ENCODE results near the gene POSTN. TPM values are rescaled to one million over a fixed set of nuclear protein-coding genes. Genes with fewer than 3 reads are reported as not detected.
"Not testable (repeated sequence)": the region's sequence is repeated elsewhere in the genome, so short reads cannot be mapped to it uniquely, and the experiment has no call there.

Gene POSTN
- total RNA-seq, 1 donor: 390 TPM

DNA sequence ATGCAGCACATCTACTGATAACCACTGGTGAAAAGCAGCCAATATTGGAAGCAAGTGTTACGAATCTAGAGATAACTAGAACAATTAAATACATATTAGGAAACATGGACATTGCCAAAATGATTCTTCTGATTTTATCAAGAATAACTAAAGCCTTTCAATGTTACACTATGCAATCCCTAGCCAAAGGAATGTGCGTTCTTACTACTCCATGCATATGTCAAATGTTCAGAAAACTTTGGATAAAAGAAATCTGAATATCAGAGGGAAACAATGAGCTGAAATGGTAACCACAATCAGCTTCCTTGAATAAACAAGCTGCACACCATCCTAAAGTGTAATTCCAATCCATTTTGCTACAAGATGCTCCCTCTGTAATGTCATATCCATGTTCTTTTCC lies 951 bp upstream of the POSTN start:
- TF ChIP-seq, protein P1, sequence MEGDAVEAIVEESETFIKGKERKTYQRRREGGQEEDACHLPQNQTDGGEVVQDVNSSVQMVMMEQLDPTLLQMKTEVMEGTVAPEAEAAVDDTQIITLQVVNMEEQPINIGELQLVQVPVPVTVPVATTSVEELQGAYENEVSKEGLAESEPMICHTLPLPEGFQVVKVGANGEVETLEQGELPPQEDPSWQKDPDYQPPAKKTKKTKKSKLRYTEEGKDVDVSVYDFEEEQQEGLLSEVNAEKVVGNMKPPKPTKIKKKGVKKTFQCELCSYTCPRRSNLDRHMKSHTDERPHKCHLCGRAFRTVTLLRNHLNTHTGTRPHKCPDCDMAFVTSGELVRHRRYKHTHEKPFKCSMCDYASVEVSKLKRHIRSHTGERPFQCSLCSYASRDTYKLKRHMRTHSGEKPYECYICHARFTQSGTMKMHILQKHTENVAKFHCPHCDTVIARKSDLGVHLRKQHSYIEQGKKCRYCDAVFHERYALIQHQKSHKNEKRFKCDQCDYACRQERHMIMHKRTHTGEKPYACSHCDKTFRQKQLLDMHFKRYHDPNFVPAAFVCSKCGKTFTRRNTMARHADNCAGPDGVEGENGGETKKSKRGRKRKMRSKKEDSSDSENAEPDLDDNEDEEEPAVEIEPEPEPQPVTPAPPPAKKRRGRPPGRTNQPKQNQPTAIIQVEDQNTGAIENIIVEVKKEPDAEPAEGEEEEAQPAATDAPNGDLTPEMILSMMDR (IDR thresholded peaks at IDR 0.05; ENCODE audit: insufficient read depth, low read depth, low read length): no peak
- H3K4me3 ChIP-seq (ENCODE audit: low read depth, low read length): no peak overlapping the region
- no peak for DNase-seq (ENCODE audit: low read depth)

DNA sequence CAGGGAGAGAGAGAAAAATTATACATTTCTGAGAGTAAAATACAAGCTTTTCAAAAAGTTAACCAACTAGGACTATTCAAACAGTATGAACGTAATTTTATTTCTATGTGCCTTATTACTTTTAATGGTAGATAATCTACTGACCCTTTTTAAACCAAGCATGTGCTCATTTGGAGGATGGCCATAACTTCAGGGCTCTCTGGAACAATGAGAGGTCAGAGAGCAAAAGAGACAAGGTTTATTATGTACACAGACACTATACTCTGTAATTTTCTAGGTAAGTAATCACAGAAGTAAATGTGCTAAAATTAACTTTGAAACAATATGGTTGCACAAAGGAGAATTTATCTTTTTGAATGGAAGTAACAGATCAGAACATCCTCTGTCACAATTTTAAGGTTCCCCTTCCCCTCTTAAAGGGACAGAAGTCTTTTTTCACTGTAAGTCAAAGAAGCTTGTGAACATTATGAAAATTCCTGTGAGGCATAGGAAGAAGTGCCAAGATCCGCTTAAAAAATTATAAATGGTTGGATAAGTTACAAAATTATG lies 1.0 kb downstream of the POSTN start:
- H3K4me3 ChIP-seq (ENCODE audit: low read depth, low read length): peak overlapping the region; percentile 42
- TF ChIP-seq, protein P1 (IDR thresholded peaks at IDR 0.05; ENCODE audit: insufficient read depth, low read depth, low read length): no peak
- no peak for DNase-seq (ENCODE audit: low read depth)

DNA sequence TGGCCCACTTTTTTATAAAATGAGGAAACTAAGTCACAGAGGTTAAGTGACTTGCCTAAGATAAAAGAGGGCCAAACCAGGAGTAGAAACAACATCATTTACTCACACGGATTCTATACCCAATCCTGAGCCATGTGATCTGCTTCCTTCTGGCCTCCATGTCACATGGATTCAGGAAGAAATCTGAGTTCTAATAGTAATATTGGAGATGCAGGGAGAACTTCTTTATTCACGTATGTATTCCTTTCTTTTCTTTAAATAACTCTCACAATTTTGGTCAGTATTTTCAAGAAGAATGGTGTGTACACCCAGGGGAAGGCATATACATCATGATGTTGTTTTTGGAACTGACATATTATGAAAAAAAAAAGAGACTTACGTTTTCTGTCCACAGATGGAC lies 1.8 kb downstream of the POSTN start:
- H3K4me3 ChIP-seq (ENCODE audit: low read depth, low read length): peak overlapping the region; percentile 42
- TF ChIP-seq, protein P1 (IDR thresholded peaks at IDR 0.05; ENCODE audit: insufficient read depth, low read depth, low read length): no peak
- no peak for DNase-seq (ENCODE audit: low read depth)

DNA sequence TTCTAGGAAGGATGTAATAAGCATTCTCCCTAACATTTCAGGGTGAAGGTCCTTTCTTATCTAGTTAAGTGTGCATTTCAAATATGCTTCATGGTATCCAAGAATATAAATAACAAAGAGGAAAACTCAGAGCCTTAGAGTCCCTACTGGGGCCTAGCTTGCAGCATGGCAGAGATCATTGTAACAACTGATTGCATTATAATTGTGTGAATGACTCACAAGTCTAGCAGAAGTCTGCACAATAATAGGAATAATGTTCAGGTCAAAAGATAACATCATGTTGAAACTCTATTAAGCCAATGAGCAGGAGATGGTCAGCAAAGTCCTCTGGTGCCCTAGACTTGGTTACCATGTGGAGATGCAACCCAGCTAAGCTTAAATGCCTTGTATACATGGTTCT lies 3.4 kb downstream of the POSTN start:
- peak; percentile 30 for DNase-seq (ENCODE audit: low read depth)
- no peak overlapping the region for H3K4me3 ChIP-seq (ENCODE audit: low read depth, low read length)

DNA sequence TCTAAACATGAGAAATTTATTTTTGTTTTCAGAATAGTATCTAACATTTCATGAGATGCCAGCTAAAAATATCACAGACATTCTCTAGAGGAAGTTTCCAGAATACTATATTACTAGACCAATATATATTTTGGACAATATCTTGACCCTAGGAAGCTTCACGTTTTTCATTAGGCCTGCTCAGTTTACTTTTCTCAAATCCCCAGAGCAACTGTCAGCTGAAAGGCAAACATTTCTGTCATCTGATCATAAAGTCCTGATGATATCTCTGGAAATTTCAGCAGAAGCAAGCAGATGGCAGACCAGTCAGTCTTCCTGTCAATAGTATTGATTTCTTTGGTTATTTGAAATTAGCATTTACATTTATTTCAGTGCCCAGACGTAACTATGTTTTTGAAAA lies 4.0 kb downstream of the POSTN start:
- H3K4me3 ChIP-seq (ENCODE audit: low read depth, low read length): no peak overlapping the region
- TF ChIP-seq, protein P1 (IDR thresholded peaks at IDR 0.05; ENCODE audit: insufficient read depth, low read depth, low read length): no peak
- DNase-seq (ENCODE audit: low read depth): no peak

More for the DNA sequence above, 3.4 kb downstream of the POSTN start:
- TF ChIP-seq, protein P1 (IDR thresholded peaks at IDR 0.05; ENCODE audit: insufficient read depth, low read depth, low read length): no peak

DNA sequence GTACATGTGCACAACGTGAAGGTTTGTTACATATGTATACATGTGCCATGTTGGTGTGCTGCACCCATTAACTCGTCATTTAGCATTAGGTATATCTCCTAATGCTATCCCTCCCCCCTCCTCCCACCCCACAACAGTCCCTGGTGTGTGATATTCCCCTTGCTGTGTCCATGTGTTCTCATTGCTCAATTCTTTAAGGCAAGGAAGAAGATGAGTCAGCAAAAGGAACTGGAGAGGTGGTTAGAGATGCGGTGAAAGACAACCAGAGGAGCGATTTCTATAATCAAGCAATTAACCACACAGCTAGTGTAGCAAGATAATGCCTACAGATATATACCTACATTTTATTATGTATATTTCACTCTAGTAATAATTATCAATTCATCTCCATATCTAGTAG lies 9.2 kb downstream of the POSTN start:
- peak; percentile 23 for DNase-seq (ENCODE audit: low read depth)
- not testable (repeated sequence) for H3K4me3 ChIP-seq (ENCODE audit: low read depth, low read length)

DNA sequence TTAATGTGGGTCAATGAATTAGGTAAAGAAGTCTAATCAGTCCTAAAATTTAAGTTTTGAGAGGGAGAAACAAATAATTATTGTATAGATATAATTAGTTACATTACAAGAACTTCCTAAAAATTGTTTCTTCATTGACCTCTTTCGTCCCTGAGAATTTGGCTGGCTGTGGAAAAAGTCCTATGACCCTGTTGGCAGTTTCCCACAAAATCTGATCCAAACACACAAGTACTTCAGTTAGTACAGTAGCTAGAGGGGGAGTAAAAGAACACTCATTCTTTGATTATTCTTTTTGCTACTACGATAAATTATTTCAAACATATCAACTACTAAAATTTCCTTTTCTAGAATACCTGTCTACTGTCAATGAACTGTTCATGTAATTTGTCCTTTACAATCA lies 11.3 kb downstream of the POSTN start:
- TF ChIP-seq, protein P1 (IDR thresholded peaks at IDR 0.05; ENCODE audit: insufficient read depth, low read depth, low read length): no peak
- no peak overlapping the region for H3K4me3 ChIP-seq (ENCODE audit: low read depth, low read length)
- no peak for DNase-seq (ENCODE audit: low read depth)
